IMR-90 (cell line): ENCODE measurements around the gene SPTB. TPM values are rescaled to one million over a fixed set of nuclear protein-coding genes. Genes with fewer than 3 reads are reported as not detected.

Experiments
- ATAC-seq: fragments of 200-7000 bp; cut with Tn5 transposase; 2 replicates; pipeline ENCODE4 v1.9.1; 2020; ENCODE audit warnings: low read depth, mild to moderate bottlenecking, moderate library complexity
- BruUV-seq: library from RNA; stranded (reverse); fragments of 400-500 nt; replicated peaks from 2 replicates; lab custom pipeline; 2021; lab: Mats Ljungman, UMichigan
- CTCF ChIA-PET: fragments of 300-600 bp; formaldehyde crosslinking; extraction: SDS; loops from one replicate; lab custom pipeline; 2021; ENCODE audit warnings: antibody characterized with exemption; lab: Yijun Ruan, JAX
- POLR2A ChIA-PET: fragments of 300-600 bp; sonication (Branson Sonifier 250); formaldehyde crosslinking; loops from one replicate; lab custom pipeline; 2022; ENCODE audit warnings: antibody characterized with exemption; ENCODE audit not compliant: unreplicated experiment; lab: Charles Lee
- DNase-seq: peaks from one replicate; pipeline ENCODE4 v3.0.0; 2013
- H2AFZ ChIP-seq: replicated peaks from 2 replicates; pipeline ENCODE3; 2013; ENCODE audit warnings: low read length, mild to moderate bottlenecking; ENCODE audit not compliant: poor library complexity
- H2AK5ac ChIP-seq: 2 replicates; pipeline ENCODE4 v1.6.1; 2013; ENCODE audit warnings: low read depth, low read length, inconsistent platforms
- H2AK9ac ChIP-seq: replicated peaks from 2 replicates; pipeline ENCODE3; 2013; ENCODE audit warnings: mild to moderate bottlenecking, low read depth, low read length, moderate library complexity; ENCODE audit not compliant: poor library complexity
- H2BK120ac ChIP-seq: 2 replicates; pipeline ENCODE4 v1.6.1; 2013; ENCODE audit warnings: low read depth, low read length, inconsistent platforms
- H2BK15ac ChIP-seq: 3 replicates; pipeline ENCODE4 v1.6.1; 2013; ENCODE audit warnings: low read depth, low read length, inconsistent platforms
- H2BK20ac ChIP-seq: 2 replicates; pipeline ENCODE4 v1.6.1; 2013; ENCODE audit warnings: low read depth, mild to moderate bottlenecking, inconsistent platforms, low read length, moderate library complexity
- H2BK5ac ChIP-seq: 2 replicates; pipeline ENCODE4 v1.6.1; 2013; ENCODE audit warnings: mild to moderate bottlenecking, low read depth, low read length, inconsistent platforms; ENCODE audit not compliant: poor library complexity, severe bottlenecking
- H3K14ac ChIP-seq: replicated peaks from 2 replicates; pipeline ENCODE4 v1.6.1; 2013; ENCODE audit warnings: low read depth, low read length, inconsistent platforms
- H3K18ac ChIP-seq: 2 replicates; pipeline ENCODE4 v1.6.1; 2013; ENCODE audit warnings: low read depth, low read length, control low read depth
- H3K23ac ChIP-seq: 2 replicates; pipeline ENCODE4 v1.6.1; 2013; ENCODE audit warnings: low read depth, low read length, inconsistent platforms
- H3K27ac ChIP-seq: 2 replicates; pipeline ENCODE4 v1.5.1; 2013; ENCODE audit warnings: mild to moderate bottlenecking, control low read depth, low read length; ENCODE audit not compliant: insufficient read depth
- H3K27me3 ChIP-seq: 2 replicates; pipeline ENCODE4 v1.6.1; 2013; ENCODE audit warnings: low read length; ENCODE audit not compliant: control insufficient read depth, insufficient read depth
- H3K36me3 ChIP-seq: 2 replicates; pipeline ENCODE4 v1.6.1; 2013; ENCODE audit warnings: low read length, mixed read lengths; ENCODE audit not compliant: control insufficient read depth, insufficient read depth
- H3K4ac ChIP-seq: 2 replicates; pipeline ENCODE4 v1.6.1; 2013; ENCODE audit warnings: low read depth, low read length, inconsistent platforms
- H3K4me1 ChIP-seq: 2 replicates; pipeline ENCODE4 v1.6.1; 2013; ENCODE audit warnings: low read length, mixed read lengths; ENCODE audit not compliant: control insufficient read depth, insufficient read depth
- H3K4me2 ChIP-seq: 2 replicates; pipeline ENCODE4 v1.6.1; 2013; ENCODE audit warnings: low read depth, mild to moderate bottlenecking, control low read depth, low read length, moderate library complexity
- H3K4me3 ChIP-seq: 2 replicates; pipeline ENCODE4 v1.5.1; 2013; ENCODE audit warnings: low read depth, mild to moderate bottlenecking, control low read depth, low read length, moderate library complexity; ENCODE audit not compliant: insufficient read depth
- H3K56ac ChIP-seq: 2 replicates; pipeline ENCODE4 v1.6.1; 2013; ENCODE audit warnings: low read length, inconsistent platforms; ENCODE audit not compliant: insufficient read depth; ENCODE audit errors: extremely low read depth
- H3K79me1 ChIP-seq, 2 experiments: 2 replicates each; pipeline ENCODE4 v1.6.1; 2013; ENCODE audit warnings: low read length in 2 of 2, inconsistent platforms in 1 of 2, low read depth in 1 of 2
- H3K9ac ChIP-seq: 2 replicates; pipeline ENCODE4 v1.6.1; 2013; ENCODE audit warnings: low read depth, low read length, control low read depth
- H3K9me1 ChIP-seq: 2 replicates; pipeline ENCODE4 v1.6.1; 2013; ENCODE audit warnings: low read length, inconsistent platforms; ENCODE audit not compliant: insufficient read depth
- H3K9me3 ChIP-seq: 2 replicates; pipeline ENCODE4 v1.6.1; 2013; ENCODE audit warnings: low read length; ENCODE audit not compliant: control insufficient read depth, insufficient read depth
- H4K20me1 ChIP-seq: 2 replicates; pipeline ENCODE4 v1.6.1; 2013; ENCODE audit warnings: low read length, inconsistent platforms; ENCODE audit not compliant: insufficient read depth
- H4K5ac ChIP-seq: 2 replicates; pipeline ENCODE4 v1.6.1; 2013; ENCODE audit warnings: mild to moderate bottlenecking, low read depth, low read length, control low read depth
- H4K8ac ChIP-seq, 2 experiments: 2 replicates each; pipeline ENCODE4 v1.6.1; 2013; ENCODE audit warnings: low read depth in 2 of 2, low read length in 2 of 2, control low read depth in 1 of 2, inconsistent platforms in 1 of 2
- H4K91ac ChIP-seq: 2 replicates; pipeline ENCODE4 v1.6.1; 2013; ENCODE audit warnings: low read depth, low read length, inconsistent platforms; ENCODE audit not compliant: insufficient read depth
- MXI1 ChIP-seq: IDR thresholded peaks from 2 replicates; pipeline ENCODE4 v1.6.1; 2012; ENCODE audit warnings: low read depth, mild to moderate bottlenecking, low read length, moderate library complexity, borderline replicate concordance
- WGBS, 2 experiments: methylation state at CpG; one replicate each; pipeline versions ENCODE4 v1.1.5 to v1.1.7; 2013; ENCODE audit warnings: missing lambda C conversion rate in 2 of 2; ENCODE audit not compliant: insufficient read length in 1 of 2; ENCODE audit errors: extremely low coverage in 2 of 2; 5-methylcytosine and 5-hydroxymethylcytosine counted together
- dilution Hi-C: fragments of 300-500 bp; cut with HindIII; formaldehyde crosslinking; loops from one replicate; pipeline ENCODE4 v1.14.3; 2018; ENCODE audit warnings: low sequenced_read_pairs; ENCODE audit not compliant: unreplicated experiment
- in situ Hi-C: fragments of 300-500 bp; cut with MboI; formaldehyde crosslinking; loops from 3 replicates; pipeline ENCODE4 v1.14.3; 2019; ENCODE audit warnings: low sequenced_read_pairs, inconsistent platforms, mixed read lengths
- intact Hi-C: fragments of 100-400 bp; cut with micrococcal nuclease; formaldehyde crosslinking; loops from 2 replicates; pipeline ENCODE4 v1.10.0; 2022
- polyA plus RNA-seq, 3 experiments: library from polyadenylated mRNA; depleted of rRNA; stranded (reverse); fragments of >200 nt; gene quantifications; 2 replicates each; pipeline ENCODE4 v1.2.3, GENCODE V29; 2012; ENCODE audit warnings: low replicate concordance in 1 of 3
- total RNA-seq: library from RNA; depleted of rRNA; stranded (reverse); fragments of >200 nt; gene quantifications from 2 replicates; pipeline ENCODE4 v1.2.3, GENCODE V29; 2012

The SPTB gene
- total and polyA plus RNA-seq, 2 of the 4 experiments (the other 2 are of a cell fraction), result under 0.01 to 0.07 TPM

DNA sequence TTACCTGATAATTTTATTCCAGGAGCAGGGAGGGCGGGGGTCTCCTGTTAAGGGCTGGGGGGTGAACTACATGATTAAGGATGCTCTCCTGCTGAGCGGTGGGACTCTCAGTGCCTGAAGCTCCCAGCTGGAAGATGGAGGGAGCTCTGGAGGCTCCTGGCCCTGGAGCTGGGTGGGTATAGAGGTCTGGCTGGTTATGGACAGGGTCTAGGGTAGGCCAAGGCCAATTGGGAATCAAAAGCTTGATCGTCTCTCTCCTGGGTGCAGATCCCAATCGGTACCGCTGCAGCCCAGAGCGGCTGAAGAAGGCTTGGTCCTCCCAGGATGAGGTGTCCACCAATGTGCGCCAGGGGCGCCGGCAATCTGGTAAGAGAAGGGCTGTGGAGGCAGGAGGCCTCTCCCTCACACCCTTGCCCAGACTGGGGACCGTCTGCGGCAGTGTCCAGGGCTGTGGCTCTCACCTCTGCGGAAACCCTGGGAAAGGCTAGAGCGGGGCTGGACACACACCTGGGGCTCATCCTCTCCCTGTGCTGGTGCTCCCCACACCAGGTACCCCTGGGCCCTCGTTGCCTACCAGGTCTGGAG lies 147.1 kb downstream of the SPTB start:
- Histone ChIP-seq H2BK15ac (no peak overlapping the region), H3K18ac (no peak overlapping the region), H3K14ac (no peak overlapping the region), H4K91ac (no peak overlapping the region), H3K27me3 (no peaks in the 10 kb centered on the region), H3K4me2 (no peak overlapping the region), H4K5ac (no peak overlapping the region), H3K9me1 (peaks cover 2% of the 10 kb centered on the region; the same call in 1 of the 2 replicates), H3K79me1 (no peaks in the 10 kb centered on the region), H4K8ac (no peak overlapping the region), H3K56ac (no peak overlapping the region), H3K4me1 (no peaks in the 10 kb centered on the region), H2AK9ac (no peak overlapping the region), H2BK120ac (no peak overlapping the region), H2AFZ (no peak overlapping the region), H3K4ac (no peak overlapping the region), H3K9me3 (no peaks in the 10 kb centered on the region), H3K27ac (no peak overlapping the region), H3K23ac (no peak overlapping the region), H2BK5ac (no peak overlapping the region), H3K4me3 (no peak overlapping the region), H3K36me3 (peaks cover 28% of the 10 kb centered on the region), H4K20me1 (no peaks in the 10 kb centered on the region), H3K9ac (no peak overlapping the region), H2BK20ac (no peak overlapping the region), H2AK5ac (no peak overlapping the region)
- CTCF ChIA-PET, result no interaction called here
- dilution Hi-C loops, result no loop called here
- POLR2A ChIA-PET, result no interaction called here
- no peak for ATAC-seq
- no peak for DNase-seq
- WGBS, 2 experiments, result 93% methylated on average over 3 of the region's 14 CpGs; no CpG with 5 or more reads in 1 of the 2 experiments
- in situ Hi-C loops, result no loop called here
- TF ChIP-seq MXI1, result no peak
- intact Hi-C loops, result no loop called here
- BruUV-seq, result no TSS peak
